ENCODE data around the gene FTL. TPM values are rescaled to one million over a fixed set of nuclear protein-coding genes. Genes with fewer than 3 reads are reported as not detected.
A peak's percentile ranks its signal among the peaks of the same experiment; 100 is the strongest.

FTL gene
- total RNA-seq, 1 experiment from 2014 or later, result 2,963 TPM

GRCh38 chr19:48962029-48962848 lies 2.9 kb upstream of the FTL start:
- H3K27ac Mint-ChIP-seq (ENCODE audit: unreplicated experiment), result peak overlapping the region; percentile 96
- H3K4me3 Mint-ChIP-seq (ENCODE audit: unreplicated experiment), result peak overlapping the region; percentile 96
- Histone ChIP-seq H3K27me3 (replicated peaks; ENCODE audit: control insufficient read depth, insufficient read depth, low read length) (no peaks in the 10 kb centered on the region), H3K4me1 (peaks cover 30% of the 10 kb centered on the region), H3K4me3 (ENCODE audit: low read depth, low read length) (peak overlapping the region; percentile 95), H3K9me3 (0 out of 2 replicates have a peak, but pooled peaks cover 3% of the 10 kb centered on the region), H3K36me3 (ENCODE audit: control insufficient read depth, insufficient read depth, low read length) (peaks cover 8% of the 10 kb centered on the region)
- H3K36me3 Mint-ChIP-seq (ENCODE audit: insufficient read depth, unreplicated experiment), result peaks cover 86% of the 10 kb centered on the region
- peak; percentile 84 to 89 for DNase-seq
- BruUV-seq (replicated peaks), result no TSS peak
- no peak for TF ChIP-seq CTCF (IDR thresholded peaks at IDR 0.05; ENCODE audit: insufficient read depth in 1 of 2, low read depth in 1 of 2, low read length in 1 of 2, severe bottlenecking in 1 of 2, unreplicated experiment in 1 of 2)
- H3K4me1 Mint-ChIP-seq (ENCODE audit: low read depth, unreplicated experiment), result peaks cover 35% of the 10 kb centered on the region
- CTCF ChIA-PET, result interaction anchor here (0.6 to 1.5 kb wide), 6 partner anchors 9 to 165 kb away, joined by 3 to 9 read pairs (median 6); partner anchors contain the start of genes NUCB1, PPP1R15A and RUVBL2
- no peaks in the 10 kb centered on the region for H3K27me3 Mint-ChIP-seq (ENCODE audit: insufficient read depth, unreplicated experiment)
- H3K9me3 Mint-ChIP-seq (ENCODE audit: unreplicated experiment), result no peaks in the 10 kb centered on the region
- POLR2A ChIA-PET, result interaction anchor here (0.5 to 1.5 kb wide), 13 partner anchors 8 to 928 kb away, joined by 3 to 9 read pairs (median 5); partner anchors contain the start of genes DHDH, GYS1, HSD17B14 and NUCB1
- intact Hi-C loops (cut with micrococcal nuclease; ENCODE audit: unreplicated experiment), result loop anchor here (2.0 to 5.0 kb wide), 4 partner anchors 29 to 325 kb away; partner anchors contain the start of genes DBP, DHDH, GYS1 and RUVBL2

- peak overlapping the region; percentile 96 for H3K27ac Mint-ChIP-seq (ENCODE audit: unreplicated experiment)
- Histone ChIP-seq H3K9me3 (0 out of 2 replicates have a peak, but pooled peaks cover 3% of the 10 kb centered on the region), H3K4me3 (ENCODE audit: low read depth, low read length) (peak overlapping the region; percentile 95), H3K36me3 (ENCODE audit: control insufficient read depth, insufficient read depth, low read length) (peaks cover 8% of the 10 kb centered on the region), H3K27me3 (replicated peaks; ENCODE audit: control insufficient read depth, insufficient read depth, low read length) (no peaks in the 10 kb centered on the region), H3K4me1 (peaks cover 33% of the 10 kb centered on the region)
- TF ChIP-seq CTCF (IDR thresholded peaks at IDR 0.05; ENCODE audit: insufficient read depth in 1 of 2, low read depth in 1 of 2, low read length in 1 of 2, severe bottlenecking in 1 of 2, unreplicated experiment in 1 of 2), result no peak
- POLR2A ChIA-PET, result interaction anchor here (0.5 to 1.5 kb wide), 8 partner anchors 8 to 927 kb away, joined by 4 to 8 read pairs (median 5); partner anchors contain the start of genes GYS1, HSD17B14, NUCB1 and PPP1R15A
- H3K36me3 Mint-ChIP-seq (ENCODE audit: insufficient read depth, unreplicated experiment), result peaks cover 86% of the 10 kb centered on the region
- H3K4me1 Mint-ChIP-seq (ENCODE audit: low read depth, unreplicated experiment), result peaks cover 35% of the 10 kb centered on the region
- no peaks in the 10 kb centered on the region for H3K9me3 Mint-ChIP-seq (ENCODE audit: unreplicated experiment)
- BruUV-seq (replicated peaks), result no TSS peak
- peak overlapping the region; percentile 96 for H3K4me3 Mint-ChIP-seq (ENCODE audit: unreplicated experiment)
- H3K27me3 Mint-ChIP-seq (ENCODE audit: insufficient read depth, unreplicated experiment), result no peaks in the 10 kb centered on the region
- DNase-seq, result peak in 1 of 2 experiments; percentile 44
- intact Hi-C loops (cut with micrococcal nuclease; ENCODE audit: unreplicated experiment), result loop anchor here (1.0 to 5.0 kb wide), 7 partner anchors 30 to 326 kb away; partner anchors contain the start of genes DBP, DHDH, GYS1 and NUCB1
- CTCF ChIA-PET, result interaction anchor here (0.7 to 1.5 kb wide), 5 partner anchors 8 to 118 kb away, joined by 3 to 9 read pairs (median 6); partner anchors contain the start of genes NUCB1, PPP1R15A and RUVBL2
Measured at GRCh38 chr19:48962849-48963165, 2.3 kb upstream of the FTL start.
